ENCODE data around the gene CADM1.

Gene CADM1

GRCh38 chr11:115499891-115500290, 4.3 kb downstream of the CADM1 start:
- no peaks in the 10 kb centered on the region for H3K79me2 ChIP-seq (ENCODE audit: control insufficient read depth, low read length)
- H4K20me1 ChIP-seq (ENCODE audit: control insufficient read depth, insufficient read depth, low read depth, low read length) = no peaks in the 10 kb centered on the region
- H3K4me1 ChIP-seq (ENCODE audit: control insufficient read depth, low read length) = no peaks in the 10 kb centered on the region
- H3K9me3 ChIP-seq (ENCODE audit: control insufficient read depth, insufficient read depth, low read length) = no peaks in the 10 kb centered on the region
- peaks cover 8% of the 10 kb centered on the region for H3K27me3 ChIP-seq (ENCODE audit: control insufficient read depth, low read length)
- H3K4me3 ChIP-seq (ENCODE audit: low read length) = no peak overlapping the region
- no peaks in the 10 kb centered on the region for H3K9me2 ChIP-seq (replicated peaks; ENCODE audit: control insufficient read depth, low read length)
- H3K36me3 ChIP-seq (ENCODE audit: control insufficient read depth, low read length) = no peaks in the 10 kb centered on the region
- TF ChIP-seq EZH2phosphoT487 (IDR thresholded peaks at IDR 0.05; ENCODE audit: borderline replicate concordance, low read length) = no peak
- no peak for TF ChIP-seq CTCF (IDR thresholded peaks at IDR 0.05; ENCODE audit: low read depth, low read length, poor library complexity, severe bottlenecking)
- H3F3A ChIP-seq (ENCODE audit: control insufficient read depth, insufficient read depth) = no peaks in the 10 kb centered on the region
- no peak overlapping the region for H3K27ac ChIP-seq (ENCODE audit: low read depth, low read length)
- no peak overlapping the region for H3K4me2 ChIP-seq (ENCODE audit: low read length)

- no peaks in the 10 kb centered on the region for H3K79me2 ChIP-seq (ENCODE audit: control insufficient read depth, low read length)
- TF ChIP-seq EZH2phosphoT487 (IDR thresholded peaks at IDR 0.05; ENCODE audit: borderline replicate concordance, low read length) (no peak), CTCF (IDR thresholded peaks at IDR 0.05; ENCODE audit: low read depth, low read length, poor library complexity, severe bottlenecking) (no peak)
- H3K27me3 ChIP-seq (ENCODE audit: control insufficient read depth, low read length) = peaks cover 8% of the 10 kb centered on the region
Measured at GRCh38 chr11:115499241-115499799, 4.9 kb downstream of the CADM1 start.

GRCh38 chr11:115498354-115498753, 5.9 kb downstream of the CADM1 start:
- no peaks in the 10 kb centered on the region for H4K20me1 ChIP-seq (ENCODE audit: control insufficient read depth, insufficient read depth, low read depth, low read length)
- TF ChIP-seq CTCF (IDR thresholded peaks at IDR 0.05; ENCODE audit: low read depth, low read length, poor library complexity, severe bottlenecking) = no peak
- TF ChIP-seq EZH2phosphoT487 (IDR thresholded peaks at IDR 0.05; ENCODE audit: borderline replicate concordance, low read length) = no peak
- H3K27me3 ChIP-seq (ENCODE audit: control insufficient read depth, low read length) = peaks cover 8% of the 10 kb centered on the region
- no peak overlapping the region for H3K27ac ChIP-seq (ENCODE audit: low read depth, low read length)
- H3K79me2 ChIP-seq (ENCODE audit: control insufficient read depth, low read length) = no peaks in the 10 kb centered on the region
- H3K4me3 ChIP-seq (ENCODE audit: low read length) = no peak overlapping the region
- no peaks in the 10 kb centered on the region for H3F3A ChIP-seq (ENCODE audit: control insufficient read depth, insufficient read depth)
- no peak overlapping the region for H3K4me2 ChIP-seq (ENCODE audit: low read length)
- H3K9me2 ChIP-seq (replicated peaks; ENCODE audit: control insufficient read depth, low read length) = no peaks in the 10 kb centered on the region
- no peaks in the 10 kb centered on the region for H3K36me3 ChIP-seq (ENCODE audit: control insufficient read depth, low read length)
- H3K9me3 ChIP-seq (ENCODE audit: control insufficient read depth, insufficient read depth, low read length) = no peaks in the 10 kb centered on the region
- H3K4me1 ChIP-seq (ENCODE audit: control insufficient read depth, low read length) = no peaks in the 10 kb centered on the region

More at GRCh38 chr11:115499241-115499799, 4.9 kb downstream of the CADM1 start:
- Histone ChIP-seq H3K9me2 (replicated peaks; ENCODE audit: control insufficient read depth, low read length) (no peaks in the 10 kb centered on the region), H3K27ac (ENCODE audit: low read depth, low read length) (no peak overlapping the region), H4K20me1 (ENCODE audit: control insufficient read depth, insufficient read depth, low read depth, low read length) (no peaks in the 10 kb centered on the region), H3K36me3 (ENCODE audit: control insufficient read depth, low read length) (no peaks in the 10 kb centered on the region), H3K9me3 (ENCODE audit: control insufficient read depth, insufficient read depth, low read length) (no peaks in the 10 kb centered on the region), H3K4me2 (ENCODE audit: low read length) (no peak overlapping the region), H3K4me3 (ENCODE audit: low read length) (no peak overlapping the region), H3K4me1 (ENCODE audit: control insufficient read depth, low read length) (no peaks in the 10 kb centered on the region), H3F3A (ENCODE audit: control insufficient read depth, insufficient read depth) (no peaks in the 10 kb centered on the region)
